Activated CD4-positive, alpha-beta T cell treated with anti-CD3 and anti-CD28 coated beads for 1 hour (primary cell): Measurements from ENCODE around the gene AFMID.
"Not testable (repeated sequence)": the region's sequence is repeated elsewhere in the genome, so short reads cannot be mapped to it uniquely, and the experiment has no call there.

Source experiments
- DNase-seq: peaks from one replicate; pipeline ENCODE4 v3.0.0-alpha.2; 2020

AFMID gene, protein sequence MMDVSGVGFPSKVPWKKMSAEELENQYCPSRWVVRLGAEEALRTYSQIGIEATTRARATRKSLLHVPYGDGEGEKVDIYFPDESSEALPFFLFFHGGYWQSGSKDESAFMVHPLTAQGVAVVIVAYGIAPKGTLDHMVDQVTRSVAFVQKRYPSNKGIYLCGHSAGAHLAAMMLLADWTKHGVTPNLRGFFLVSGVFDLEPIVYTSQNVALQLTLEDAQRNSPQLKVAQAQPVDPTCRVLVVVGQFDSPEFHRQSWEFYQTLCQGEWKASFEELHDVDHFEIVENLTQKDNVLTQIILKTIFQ

GRCh38 chr17:78186692-78187595, at the start of gene AFMID, which contains the start of gene TK1:
AFMID (plus strand) TSS chr17:78187362; CDS start chr17:78187371, 9 bp downstream.
TK1 (minus strand) TSS chr17:78187052; CDS start chr17:78186994, 58 bp downstream.
- DNase-seq = peak; percentile 57

DNA sequence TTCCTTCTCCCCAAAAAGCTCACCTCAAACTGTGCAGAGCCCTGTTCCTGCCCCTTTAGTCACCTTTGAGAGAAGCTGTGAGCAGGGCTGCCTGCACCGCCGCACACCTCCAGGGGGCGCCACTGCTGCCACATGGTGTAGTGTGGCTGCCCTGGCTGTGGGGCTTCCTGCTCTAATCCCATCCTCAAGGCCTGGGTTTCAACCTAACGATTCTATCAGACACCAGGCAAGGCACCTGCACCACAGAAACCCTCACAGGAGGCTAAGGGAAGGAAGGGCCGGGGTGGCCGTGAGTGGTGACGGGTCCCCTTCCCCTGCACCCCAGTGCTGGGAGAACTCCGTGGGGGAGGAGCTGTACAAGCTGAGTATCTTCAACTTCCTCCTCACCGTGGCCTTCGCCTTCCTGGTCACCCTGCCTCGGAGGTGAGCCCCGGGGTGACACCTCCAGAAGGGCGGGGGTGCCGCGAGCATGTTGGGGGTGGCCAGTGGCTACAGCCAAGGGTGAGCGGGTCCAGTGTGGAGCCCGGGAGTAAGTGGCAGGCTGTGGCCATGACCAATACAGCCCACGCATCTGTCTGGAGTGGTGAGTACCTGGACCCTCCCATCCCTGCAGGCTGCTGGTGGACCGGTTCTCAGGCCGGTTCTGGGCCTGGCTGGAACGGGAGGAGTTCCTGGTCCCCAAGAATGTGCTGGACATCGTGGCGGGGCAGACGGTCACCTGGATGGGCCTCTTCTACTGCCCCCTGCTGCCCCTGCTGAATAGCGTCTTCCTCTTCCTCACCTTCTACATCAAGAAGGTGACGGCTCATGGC, 49.6 kb upstream of the AFMID start:
- no peak for DNase-seq

DNA sequence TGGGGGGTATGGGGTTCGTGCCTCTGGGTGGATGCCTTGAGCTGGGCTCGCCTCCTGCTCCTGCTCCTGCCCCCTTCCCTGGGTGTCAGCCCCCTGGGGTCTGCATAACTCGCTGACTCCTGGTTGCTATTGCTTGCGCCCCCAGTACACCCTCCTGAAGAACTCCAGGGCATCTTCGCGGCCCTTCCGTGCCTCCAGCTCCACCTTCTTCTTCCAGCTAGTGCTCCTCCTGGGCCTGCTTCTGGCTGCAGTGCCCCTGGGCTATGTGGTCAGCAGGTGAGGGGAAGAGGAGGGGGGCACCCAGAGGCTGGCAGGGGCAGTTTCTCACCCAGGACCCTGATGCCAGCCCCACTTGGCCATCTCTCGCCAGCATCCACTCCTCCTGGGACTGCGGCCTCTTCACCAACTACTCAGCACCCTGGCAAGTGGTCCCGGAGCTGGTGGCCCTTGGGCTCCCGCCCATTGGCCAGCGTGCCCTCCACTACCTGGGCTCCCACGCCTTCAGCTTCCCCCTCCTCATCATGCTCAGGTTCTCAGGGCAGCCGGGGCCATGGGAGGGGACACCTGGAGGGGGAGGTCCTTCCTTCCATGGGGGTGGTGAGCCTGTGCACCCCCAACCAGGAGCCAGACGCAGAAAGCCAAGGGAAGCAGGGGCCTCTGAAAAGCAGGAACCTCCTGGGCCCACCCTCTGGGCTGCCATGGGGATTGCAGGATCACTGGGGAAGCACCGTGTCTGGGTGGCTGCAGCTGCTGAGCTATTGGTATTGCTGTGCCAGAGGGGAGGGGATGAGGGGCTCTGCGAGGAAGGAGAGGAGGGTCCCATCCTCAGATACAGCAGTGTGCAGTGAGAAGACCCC, 48.7 kb upstream of the AFMID start:
- DNase-seq = no peak

DNA sequence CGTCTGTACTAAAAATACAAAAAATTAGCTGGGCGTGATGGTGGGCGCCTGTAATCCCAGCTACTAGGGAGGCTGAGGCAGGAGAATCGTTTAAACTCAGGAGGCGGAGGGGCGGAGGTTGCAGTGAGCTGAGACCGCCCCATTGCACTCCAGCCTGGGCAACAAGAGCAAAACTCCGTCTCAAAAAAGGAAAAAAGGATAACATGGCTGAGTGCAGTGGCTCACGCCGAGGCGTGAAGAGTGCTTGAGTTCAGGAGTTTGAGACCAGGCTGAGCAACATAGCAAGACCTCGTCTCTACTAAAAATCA, 47.3 kb upstream of the AFMID start:
- DNase-seq = not testable (repeated sequence)

- peak; percentile 86 for DNase-seq
Observed at GRCh38 chr17:78140169-78141051, 46.8 kb upstream of the AFMID start.

DNA sequence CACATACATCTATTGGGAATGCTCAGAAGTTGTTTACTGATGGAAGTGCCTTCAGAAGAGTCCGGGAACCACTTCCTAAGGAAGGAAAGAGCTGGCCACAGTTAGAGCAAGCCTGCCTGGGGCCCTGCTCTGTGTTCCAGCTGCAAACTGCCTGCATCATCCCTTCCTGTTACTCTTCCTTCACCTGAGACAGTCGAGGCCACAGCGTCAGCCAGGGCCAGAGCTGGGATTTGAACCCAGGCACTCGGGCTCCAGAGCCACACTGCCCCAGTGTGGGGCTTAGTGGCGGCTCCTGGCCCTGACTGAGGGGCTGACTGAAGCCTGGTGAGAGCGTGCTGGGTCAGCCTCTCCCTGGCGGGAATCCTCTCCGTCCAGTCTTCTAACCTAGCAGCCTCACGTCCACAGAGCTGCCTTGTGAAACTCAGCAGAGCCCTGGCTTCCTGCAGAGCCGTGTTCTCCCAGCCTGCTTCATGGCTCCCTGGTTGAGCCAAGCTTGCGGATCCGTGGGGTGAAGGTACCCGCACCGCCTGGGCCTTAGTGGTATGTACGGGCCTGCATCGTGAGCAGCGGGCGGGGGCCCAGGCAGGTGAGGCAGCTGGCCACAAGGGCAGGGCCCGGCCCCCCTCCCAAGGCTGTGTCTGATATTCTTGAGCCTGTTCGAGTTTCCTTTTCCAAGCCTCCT, 45.6 kb upstream of the AFMID start:
- no peak for DNase-seq

DNA sequence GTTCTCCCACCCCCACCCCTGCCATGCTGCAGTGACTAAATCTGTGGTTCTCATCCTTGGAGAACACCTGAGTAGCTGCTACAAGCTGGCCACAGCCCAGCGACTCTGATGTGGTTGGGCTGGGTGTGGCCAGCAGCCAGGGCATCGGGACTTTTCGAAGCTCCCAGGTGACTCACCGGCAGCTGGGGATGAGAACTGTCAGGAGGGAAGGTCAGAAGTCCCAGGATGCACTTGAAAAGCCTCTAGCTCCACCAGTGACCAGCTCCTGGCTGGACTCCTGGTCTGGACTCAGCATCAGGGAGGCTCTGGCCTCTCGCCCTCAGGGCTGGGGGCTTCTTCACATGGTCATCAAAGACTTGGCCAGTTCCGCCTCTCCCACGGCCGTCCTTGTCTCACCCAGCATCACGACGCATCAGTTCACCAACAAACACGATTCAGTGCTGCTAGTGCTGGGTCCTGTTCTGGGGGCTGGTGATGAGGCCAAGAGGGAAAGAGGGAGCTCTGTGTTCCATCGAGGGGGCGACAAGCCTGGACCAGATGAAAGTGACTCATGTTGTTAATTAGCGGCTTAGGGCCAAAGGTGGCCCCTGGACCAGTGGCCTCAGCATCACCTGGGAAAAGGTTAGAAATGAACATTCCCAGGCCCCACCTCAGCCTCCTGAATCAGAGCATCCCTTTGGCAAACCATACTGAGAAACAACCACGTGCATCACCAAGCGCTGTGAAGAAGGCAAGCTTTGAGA, 44.9 kb upstream of the AFMID start:
- DNase-seq = no peak

- no peak for DNase-seq
Observed at GRCh38 chr17:78143214-78144146, 43.7 kb upstream of the AFMID start.

- DNase-seq = no peak
Observed at GRCh38 chr17:78144147-78144719, 42.9 kb upstream of the AFMID start.

DNA sequence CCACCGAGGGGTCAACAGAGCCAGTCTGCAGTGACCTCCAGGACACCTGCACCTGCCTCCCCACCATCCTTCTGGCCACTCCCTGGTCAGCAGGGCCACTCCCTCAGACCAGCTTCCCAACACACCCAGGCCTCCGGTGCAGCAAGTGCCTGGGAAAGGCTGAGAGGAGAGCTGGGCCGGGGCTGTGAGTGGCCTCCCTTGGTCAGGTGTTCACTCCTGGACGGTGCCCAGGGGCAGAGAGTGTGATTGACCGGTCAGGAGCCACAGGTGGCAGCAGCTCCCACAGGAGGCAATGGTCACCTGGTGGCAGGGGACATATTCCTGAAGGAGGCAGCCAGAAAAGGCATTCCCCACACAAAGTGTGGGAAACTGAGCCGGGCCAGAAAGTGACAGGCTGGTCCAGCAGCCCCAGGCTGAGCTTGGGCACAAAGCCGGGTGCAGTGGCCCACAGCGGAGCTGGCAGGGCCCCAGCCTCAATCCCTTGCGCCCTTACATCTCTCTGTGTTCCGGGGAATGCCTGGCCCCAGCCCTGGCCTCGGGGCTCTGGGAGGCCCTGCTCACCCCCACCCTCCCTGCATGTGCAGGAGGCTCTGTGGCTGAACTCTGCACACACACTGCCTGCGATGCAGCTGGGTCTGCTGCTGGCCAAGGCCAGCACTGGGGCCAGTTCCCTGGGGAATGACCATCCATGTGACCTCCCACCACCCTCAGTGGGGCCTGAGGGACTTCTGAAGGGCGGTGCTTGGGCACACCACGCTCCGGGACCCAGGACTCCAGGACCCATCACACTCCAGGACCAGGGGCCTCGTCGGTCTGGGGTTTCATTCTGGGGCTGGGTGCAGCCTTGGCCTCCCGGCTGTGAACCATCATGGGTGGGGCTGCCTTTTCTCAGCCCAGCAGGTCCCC, 42.2 kb upstream of the AFMID start:
- DNase-seq = no peak

DNA sequence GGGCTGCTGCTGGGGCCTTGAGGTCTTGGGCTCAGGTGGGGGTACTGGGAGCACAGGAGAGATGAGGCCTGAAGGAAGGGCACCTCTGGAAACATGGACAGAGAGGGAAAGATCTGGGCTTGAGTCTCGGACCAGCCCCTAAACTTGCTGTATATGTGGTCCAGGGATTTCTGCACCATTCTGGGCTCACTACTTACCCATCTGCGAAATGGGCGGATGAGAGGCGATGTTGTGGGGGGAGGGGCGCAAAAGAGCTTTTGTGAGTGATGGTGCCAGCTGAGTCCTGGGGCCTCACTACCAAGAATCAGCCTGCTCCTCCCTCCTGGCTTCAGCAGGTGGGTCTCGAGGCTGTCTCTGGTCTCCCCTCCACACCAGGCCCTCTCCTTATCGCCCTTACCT, 40.7 kb upstream of the AFMID start:
- no peak for DNase-seq

- no peak for DNase-seq
Observed at GRCh38 chr17:78146881-78147280, 40.3 kb upstream of the AFMID start.

GRCh38 chr17:78147315-78147998, 39.7 kb upstream of the AFMID start:
- DNase-seq = no peak

GRCh38 chr17:78148286-78149016, 38.7 kb upstream of the AFMID start:
- DNase-seq = no peak

DNA sequence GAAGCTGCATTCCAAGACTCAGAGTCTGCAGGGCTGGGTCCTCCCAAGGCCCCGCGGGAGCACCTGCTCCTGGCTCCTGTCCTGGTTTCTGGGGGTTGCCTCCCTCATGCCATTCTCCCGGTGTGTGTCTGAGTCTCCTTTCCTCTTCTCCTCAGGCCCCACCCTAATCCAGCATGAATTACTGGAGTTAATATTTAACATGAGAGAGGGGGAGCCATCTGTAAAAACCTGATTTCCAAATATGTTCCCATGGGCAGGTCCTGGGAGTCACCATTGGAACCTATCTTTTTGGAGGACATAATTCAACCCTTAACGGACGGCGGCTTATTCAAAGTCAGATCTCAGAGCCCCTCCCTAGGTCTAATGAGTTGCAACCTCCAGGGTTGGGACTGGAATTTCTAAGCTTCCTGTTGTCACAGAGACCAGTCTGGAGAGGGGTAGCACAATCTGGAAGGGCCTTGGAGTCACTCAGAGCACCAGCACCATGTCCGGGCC, 35.6 kb upstream of the AFMID start:
- DNase-seq = no peak
